ENCODE results near the gene VAT1.
A peak's percentile ranks its signal among the peaks of the same experiment; 100 is the strongest.

Gene VAT1

DNA sequence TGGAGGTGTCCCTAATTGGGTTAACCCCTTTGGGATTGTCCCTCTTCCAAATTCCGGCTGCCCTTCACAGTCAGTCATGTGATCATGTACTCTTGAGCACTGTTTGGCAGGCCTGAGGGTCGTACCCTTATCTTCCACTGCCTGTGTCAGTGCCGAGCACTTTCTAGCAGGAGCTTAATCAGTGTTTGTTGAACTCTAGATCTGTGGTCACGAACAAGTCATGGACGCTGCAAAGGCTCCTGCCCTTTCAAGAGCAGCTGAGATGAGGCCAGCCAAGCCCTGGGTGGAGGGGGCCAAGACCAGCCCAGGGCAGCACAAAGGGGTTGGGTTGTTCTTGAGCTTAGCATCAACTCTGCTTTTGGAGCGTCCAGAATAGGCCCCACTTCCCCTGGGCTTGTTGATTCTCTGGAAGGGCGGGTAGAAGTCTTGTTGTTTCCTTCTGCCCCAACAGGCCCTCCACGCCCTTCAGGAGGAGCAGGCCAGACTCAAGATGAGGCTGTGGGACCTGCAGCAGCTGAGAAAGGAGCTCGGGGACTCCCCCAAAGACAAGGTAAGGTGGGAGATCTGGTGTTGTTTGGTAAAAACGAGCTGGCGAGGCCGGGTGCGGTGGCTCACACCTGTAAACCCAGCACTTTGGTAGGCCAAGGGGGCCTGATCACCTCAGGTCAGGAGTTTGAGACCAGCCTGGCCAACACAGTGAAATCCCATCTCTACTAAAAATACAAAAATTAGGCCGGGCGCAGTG, 10.3 kb downstream of the VAT1 start:
- H3K9me3 ChIP-seq (ENCODE audit: insufficient read depth, low read length, severe bottlenecking), result no peaks in the 10 kb centered on the region
- no peak for TF ChIP-seq EZH2 (IDR thresholded peaks at IDR 0.05; ENCODE audit: borderline replicate concordance, low read depth, low read length, severe bottlenecking)
- TF ChIP-seq, protein P1, sequence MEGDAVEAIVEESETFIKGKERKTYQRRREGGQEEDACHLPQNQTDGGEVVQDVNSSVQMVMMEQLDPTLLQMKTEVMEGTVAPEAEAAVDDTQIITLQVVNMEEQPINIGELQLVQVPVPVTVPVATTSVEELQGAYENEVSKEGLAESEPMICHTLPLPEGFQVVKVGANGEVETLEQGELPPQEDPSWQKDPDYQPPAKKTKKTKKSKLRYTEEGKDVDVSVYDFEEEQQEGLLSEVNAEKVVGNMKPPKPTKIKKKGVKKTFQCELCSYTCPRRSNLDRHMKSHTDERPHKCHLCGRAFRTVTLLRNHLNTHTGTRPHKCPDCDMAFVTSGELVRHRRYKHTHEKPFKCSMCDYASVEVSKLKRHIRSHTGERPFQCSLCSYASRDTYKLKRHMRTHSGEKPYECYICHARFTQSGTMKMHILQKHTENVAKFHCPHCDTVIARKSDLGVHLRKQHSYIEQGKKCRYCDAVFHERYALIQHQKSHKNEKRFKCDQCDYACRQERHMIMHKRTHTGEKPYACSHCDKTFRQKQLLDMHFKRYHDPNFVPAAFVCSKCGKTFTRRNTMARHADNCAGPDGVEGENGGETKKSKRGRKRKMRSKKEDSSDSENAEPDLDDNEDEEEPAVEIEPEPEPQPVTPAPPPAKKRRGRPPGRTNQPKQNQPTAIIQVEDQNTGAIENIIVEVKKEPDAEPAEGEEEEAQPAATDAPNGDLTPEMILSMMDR (IDR thresholded peaks at IDR 0.05; ENCODE audit: borderline replicate concordance, extremely low read depth, low read length, poor library complexity, severe bottlenecking), result no peak
- no peaks in the 10 kb centered on the region for H3K27me3 ChIP-seq (ENCODE audit: insufficient read depth, low read length, poor library complexity)
- no peak overlapping the region for H3K4me2 ChIP-seq (ENCODE audit: insufficient read depth, low read length)
- 0 out of 2 replicates have a peak, but pooled peaks cover 3% of the 10 kb centered on the region for H3K79me2 ChIP-seq (ENCODE audit: insufficient read depth, low read length)
- H3K4me1 ChIP-seq (ENCODE audit: insufficient read depth, low read length), result peaks cover 7% of the 10 kb centered on the region
- peaks cover 17% of the 10 kb centered on the region for H3K36me3 ChIP-seq (ENCODE audit: insufficient read depth, low read length)
- no peak overlapping the region for H3K27ac ChIP-seq (ENCODE audit: low read length)
- DNase-seq (no peak), ATAC-seq (ENCODE audit: insufficient read depth, low read depth) (no peak)
- no peaks in the 10 kb centered on the region for H4K20me1 ChIP-seq (ENCODE audit: insufficient read depth, low read length)
- no peak overlapping the region for H3K4me3 ChIP-seq (ENCODE audit: low read depth in 1 of 2, low read length in 2 of 2)
- H2AFZ ChIP-seq (ENCODE audit: low read depth, low read length), result no peak overlapping the region
- no peak overlapping the region for H3K9ac ChIP-seq (ENCODE audit: low read depth, low read length)

DNA sequence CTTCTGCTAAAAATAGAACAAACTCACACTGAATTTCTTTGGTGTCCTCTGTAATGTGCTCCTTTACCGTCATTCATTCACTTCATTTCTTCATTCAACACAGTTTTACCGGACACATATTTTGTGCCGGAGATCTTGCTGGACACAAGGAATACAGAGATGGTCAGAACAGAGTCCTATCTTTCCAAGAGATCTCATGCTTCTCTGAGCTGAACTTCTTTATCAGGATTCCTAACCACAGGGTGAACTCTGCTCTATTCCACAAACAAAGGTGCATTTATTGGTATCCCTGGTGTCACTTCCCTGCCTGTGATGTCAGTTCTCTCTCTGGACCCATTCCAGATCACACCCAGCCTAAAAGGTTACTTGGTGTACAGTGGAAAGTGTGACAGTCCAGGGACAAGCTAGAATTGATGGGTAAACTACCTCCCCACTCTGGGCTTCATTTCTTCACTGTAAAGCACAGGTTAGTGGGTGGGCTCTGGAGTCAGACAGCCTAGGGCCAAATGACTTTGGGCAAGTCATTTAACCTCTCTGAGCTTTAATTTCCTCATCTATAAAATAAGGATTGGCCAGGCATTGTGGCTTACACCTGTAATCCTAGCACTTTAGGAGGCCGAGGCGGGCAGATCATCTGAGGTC, 11.4 kb downstream of the VAT1 start:
- Histone ChIP-seq H3K4me2 (ENCODE audit: insufficient read depth, low read length) (no peak overlapping the region), H3K27me3 (ENCODE audit: insufficient read depth, low read length, poor library complexity) (no peaks in the 10 kb centered on the region), H3K79me2 (ENCODE audit: insufficient read depth, low read length) (0 out of 2 replicates have a peak, but pooled peaks cover 5% of the 10 kb centered on the region), H3K27ac (ENCODE audit: low read length) (no peak overlapping the region), H3K4me1 (ENCODE audit: insufficient read depth, low read length) (peaks cover 15% of the 10 kb centered on the region), H4K20me1 (ENCODE audit: insufficient read depth, low read length) (no peaks in the 10 kb centered on the region), H3K9me3 (ENCODE audit: insufficient read depth, low read length, severe bottlenecking) (no peaks in the 10 kb centered on the region), H2AFZ (ENCODE audit: low read depth, low read length) (no peak overlapping the region), H3K4me3 (ENCODE audit: low read depth in 1 of 2, low read length in 2 of 2) (no peak overlapping the region), H3K36me3 (ENCODE audit: insufficient read depth, low read length) (peaks cover 14% of the 10 kb centered on the region), H3K9ac (ENCODE audit: low read depth, low read length) (no peak overlapping the region)
- DNase-seq, result no peak
- no peak for ATAC-seq (ENCODE audit: insufficient read depth, low read depth)
- TF ChIP-seq, protein P1 (IDR thresholded peaks at IDR 0.05; ENCODE audit: borderline replicate concordance, extremely low read depth, low read length, poor library complexity, severe bottlenecking), result no peak
- no peak for TF ChIP-seq EZH2 (IDR thresholded peaks at IDR 0.05; ENCODE audit: borderline replicate concordance, low read depth, low read length, severe bottlenecking)

DNA sequence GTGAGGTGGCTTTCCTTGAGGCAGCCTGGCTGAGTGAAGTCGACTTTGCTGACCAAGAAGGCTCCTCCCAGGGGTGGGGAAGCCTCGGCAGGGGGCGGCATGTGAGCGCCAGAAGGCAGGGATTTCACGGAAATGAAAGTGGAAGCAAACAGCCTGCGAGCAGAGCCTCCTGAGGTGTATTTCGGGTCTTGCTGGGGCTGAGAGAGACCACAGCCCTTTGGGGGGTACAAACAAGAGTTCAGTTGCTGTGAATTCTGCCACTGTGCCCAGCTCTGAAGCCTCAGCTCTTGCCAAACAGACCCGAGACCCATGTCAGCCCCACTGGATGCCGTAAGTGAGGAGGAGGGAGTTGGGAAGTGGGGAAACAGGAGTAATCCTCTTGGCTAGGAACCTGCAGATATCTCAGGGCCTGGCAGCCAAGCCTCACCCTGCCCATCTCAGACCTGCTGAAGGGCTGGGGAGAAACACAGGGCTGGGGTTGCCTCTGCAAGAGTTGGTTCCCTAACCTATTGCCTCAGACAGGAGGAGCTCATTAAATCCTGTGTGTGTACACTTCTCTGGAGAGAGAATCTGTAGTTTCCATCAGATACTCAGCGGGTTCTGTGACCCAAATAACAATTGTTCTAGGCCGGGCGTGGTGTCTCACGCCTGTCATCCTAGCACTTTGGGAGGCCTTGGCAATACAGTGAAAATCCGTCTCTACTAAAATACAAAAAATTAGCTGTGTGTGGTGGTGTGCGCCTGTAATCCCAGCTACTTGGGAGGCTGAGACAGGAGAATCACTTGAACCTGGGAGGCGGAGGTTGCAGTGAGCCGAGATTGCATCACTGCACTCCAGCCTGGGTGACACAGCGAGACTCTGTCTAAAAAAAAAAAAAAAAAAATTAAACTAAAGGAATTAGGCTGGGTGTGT, 15.3 kb downstream of the VAT1 start, which contains the start of gene IFI35:
Gene IFI35, plus strand, starts transcription at position 146 of the 913 bp plus-strand sequence. Its CDS starts 164 bp downstream, at position 310.
- no peak for TF ChIP-seq EZH2 (IDR thresholded peaks at IDR 0.05; ENCODE audit: borderline replicate concordance, low read depth, low read length, severe bottlenecking)
- TF ChIP-seq, protein P1 (IDR thresholded peaks at IDR 0.05; ENCODE audit: borderline replicate concordance, extremely low read depth, low read length, poor library complexity, severe bottlenecking), result peak; percentile 86
- Histone ChIP-seq H3K4me3 (ENCODE audit: low read depth in 1 of 2, low read length in 2 of 2) (peak within 1 kb of the TSS; percentile 32 to 65; a peak in 3 of 4 replicates), H3K79me2 (ENCODE audit: insufficient read depth, low read length) (0 out of 2 replicates have a peak, but pooled peaks cover 5% of the 10 kb centered on the region), H3K9ac (ENCODE audit: low read depth, low read length) (peak within 1 kb of the TSS; percentile 69), H3K36me3 (ENCODE audit: insufficient read depth, low read length) (peaks cover 21% of the 10 kb centered on the region), H4K20me1 (ENCODE audit: insufficient read depth, low read length) (no peaks in the 10 kb centered on the region), H3K4me1 (ENCODE audit: insufficient read depth, low read length) (peaks cover 15% of the 10 kb centered on the region), H3K9me3 (ENCODE audit: insufficient read depth, low read length, severe bottlenecking) (no peaks in the 10 kb centered on the region), H3K27ac (ENCODE audit: low read length) (peak within 1 kb of the TSS; percentile 92), H3K27me3 (ENCODE audit: insufficient read depth, low read length, poor library complexity) (no peaks in the 10 kb centered on the region), H3K4me2 (ENCODE audit: insufficient read depth, low read length) (peak within 1 kb of the TSS; percentile 72), H2AFZ (ENCODE audit: low read depth, low read length) (peak within 1 kb of the TSS; percentile 89)
- peak; percentile 92 for DNase-seq
- peak; percentile 98 for ATAC-seq (ENCODE audit: insufficient read depth, low read depth)
